Thoracic aorta (tissue), 2 donors: ENCODE results near the gene ETV5. TPM values are rescaled to one million over a fixed set of nuclear protein-coding genes. Genes with fewer than 3 reads are reported as not detected.

ENCODE experiments used
- ATAC-seq: fragments of 150-250 bp; one replicate; pipeline ENCODE4 v1.8.0; 2017; ENCODE audit warnings: low read depth; ENCODE audit not compliant: insufficient number of reproducible peaks, low FRiP score
- DNase-seq: peaks from one replicate; pipeline ENCODE4 v3.0.0-alpha.2; 2020; ENCODE audit warnings: low spot score
- H3K27ac ChIP-seq, 2 donors: fragments of 200-600 bp; sonication (generic); 1 replicate in 1 of 2; 2 replicates in 1 of 2; pipeline ENCODE4 v1.5.1; 2016; ENCODE audit warnings: mild to moderate bottlenecking in 2 of 2, moderate library complexity in 2 of 2
- H3K27me3 ChIP-seq: fragments of 200-600 bp; sonication (generic); replicated peaks from 2 replicates; pipeline ENCODE4 v1.6.0; 2016; ENCODE audit warnings: mild to moderate bottlenecking; ENCODE audit not compliant: insufficient read depth
- H3K36me3 ChIP-seq: fragments of 200-600 bp; sonication (generic); one replicate; pipeline ENCODE4 v1.5.1; 2016
- H3K4me1 ChIP-seq, 2 donors: fragments of 200-600 bp; sonication (generic); 1 replicate in 1 of 2; 2 replicates in 1 of 2; pipeline versions ENCODE4 v1.5.1 to v1.6.0; 2016; ENCODE audit warnings: low read depth in 2 of 2, mild to moderate bottlenecking in 1 of 2; ENCODE audit not compliant: control insufficient read depth in 1 of 2
- H3K4me3 ChIP-seq: fragments of 200-600 bp; sonication (generic); 2 replicates; pipeline ENCODE4 v1.5.1; 2016; ENCODE audit warnings: mild to moderate bottlenecking
- H3K9me3 ChIP-seq: fragments of 200-600 bp; sonication (generic); 2 replicates; pipeline ENCODE4 v1.5.1; 2016
- CTCF ChIP-seq: fragments of 200-600 bp; sonication (generic); IDR thresholded peaks from one replicate; pipeline ENCODE4 v1.5.1; 2019; ENCODE audit warnings: antibody characterized with exemption
- total RNA-seq, 2 donors: library from RNA; depleted of rRNA; stranded (reverse); fragments of >200 nt; gene quantifications; one replicate each; pipeline versions ENCODE4 v1.1.0 to v1.2.3, GENCODE V29; 2016

Gene ETV5
- total RNA-seq, 2 donors from 2014 or later = 43.6 to 362 TPM

GRCh38 chr3:186097663-186098451 lies 11.0 kb downstream of the ETV5 start:
- Histone ChIP-seq H3K27me3 (no peaks in the 10 kb centered on the region), H3K27ac (peak overlapping the region in 1 of 2 donors; percentile 3), H3K4me1 (peaks cover 7 to 28% of the 10 kb centered on the region in 2 donors), H3K9me3 (no peaks in the 10 kb centered on the region), H3K36me3 (no peaks in the 10 kb centered on the region), H3K4me3 (peak overlapping the region; percentile 68)
- DNase-seq (no peak), ATAC-seq (no peak)
- no peak for TF ChIP-seq CTCF

GRCh38 chr3:186097317-186097662 lies 11.6 kb downstream of the ETV5 start:
- Histone ChIP-seq H3K36me3 (no peaks in the 10 kb centered on the region), H3K4me1 (peaks cover 7 to 28% of the 10 kb centered on the region in 2 donors), H3K9me3 (no peaks in the 10 kb centered on the region), H3K4me3 (peak overlapping the region; percentile 68), H3K27me3 (no peaks in the 10 kb centered on the region), H3K27ac (no peak overlapping the region)
- TF ChIP-seq CTCF = no peak
- ATAC-seq (no peak), DNase-seq (no peak)

DNA sequence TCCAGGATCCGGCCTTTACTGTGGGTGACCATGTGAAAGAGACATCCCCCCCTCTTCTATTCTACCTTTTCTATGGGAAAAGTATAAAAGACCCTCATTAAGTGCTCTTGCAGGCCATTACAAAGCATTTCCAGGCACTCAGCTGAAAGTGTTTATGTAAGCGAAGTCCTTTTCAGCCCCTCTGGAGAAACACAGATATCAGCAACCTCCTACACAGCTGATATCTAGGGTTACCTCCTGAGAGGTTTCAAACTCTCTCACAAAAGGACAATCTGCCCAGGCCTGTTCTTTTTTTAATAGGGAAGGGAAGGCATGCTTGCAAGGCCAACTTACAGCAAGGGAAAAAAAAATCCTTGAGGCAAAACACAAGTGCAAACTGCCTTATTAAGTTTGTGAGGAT lies 12.6 kb downstream of the ETV5 start:
- H3K9me3 ChIP-seq = no peaks in the 10 kb centered on the region
- ATAC-seq (no peak), DNase-seq (no peak)
- H3K4me1 ChIP-seq = peaks cover 7 to 28% of the 10 kb centered on the region in 2 donors
- no peak overlapping the region for H3K4me3 ChIP-seq
- no peaks in the 10 kb centered on the region for H3K27me3 ChIP-seq
- H3K36me3 ChIP-seq = no peaks in the 10 kb centered on the region
- no peak for TF ChIP-seq CTCF
- no peak overlapping the region for H3K27ac ChIP-seq

DNA sequence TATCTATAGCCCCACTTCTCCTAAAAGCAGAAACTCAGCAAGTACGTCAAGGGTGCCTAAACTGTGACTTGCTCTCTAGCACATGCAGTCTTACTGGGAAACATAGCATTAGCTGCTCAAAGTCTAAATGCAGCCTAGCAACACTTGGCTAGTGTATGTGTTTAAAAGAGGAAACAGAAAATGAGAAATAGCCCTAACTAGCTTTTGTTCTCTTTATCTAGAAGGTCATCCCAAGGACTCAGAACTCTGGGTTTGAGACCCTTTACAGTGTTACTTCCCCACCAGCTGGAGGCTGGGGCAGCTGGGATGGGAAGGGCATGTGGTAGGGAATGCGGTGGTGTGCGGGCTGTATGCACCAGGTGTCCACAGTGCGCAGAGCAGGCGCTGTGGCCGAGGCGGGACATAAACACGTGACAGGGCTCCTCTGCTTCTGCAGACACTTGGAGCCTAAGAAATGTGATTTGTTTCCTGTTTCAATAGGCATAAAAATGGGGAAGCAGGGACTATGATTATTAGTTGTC lies 13.3 kb downstream of the ETV5 start:
- H3K36me3 ChIP-seq = no peaks in the 10 kb centered on the region
- no peak overlapping the region for H3K4me3 ChIP-seq
- TF ChIP-seq CTCF = no peak
- no peak overlapping the region for H3K27ac ChIP-seq
- H3K9me3 ChIP-seq = no peaks in the 10 kb centered on the region
- no peak for ATAC-seq
- no peak for DNase-seq
- H3K4me1 ChIP-seq = peaks cover 7 to 28% of the 10 kb centered on the region in 2 donors
- no peaks in the 10 kb centered on the region for H3K27me3 ChIP-seq

GRCh38 chr3:186094696-186095425 lies 14.0 kb downstream of the ETV5 start:
- Histone ChIP-seq H3K27ac (no peak overlapping the region), H3K9me3 (no peaks in the 10 kb centered on the region), H3K36me3 (no peaks in the 10 kb centered on the region), H3K4me1 (peaks cover 7 to 28% of the 10 kb centered on the region in 2 donors), H3K27me3 (no peaks in the 10 kb centered on the region), H3K4me3 (no peak overlapping the region)
- no peak for TF ChIP-seq CTCF
- DNase-seq = no peak
- ATAC-seq = no peak
